Kidney (tissue), 14 donors: ENCODE results near the gene IL1RAPL1. TPM values are rescaled to one million over a fixed set of nuclear protein-coding genes. Genes with fewer than 3 reads are reported as not detected.

ENCODE experiments used
- DNase-seq, 5 donors: peaks; one replicate each; pipeline ENCODE4 v3.0.0-alpha.2; 2013 to 2020
- FAIRE-seq: peaks from 2 replicates; lab custom pipeline; 2012; peaks lifted over from hg19 to GRCh38; lab: Jason Lieb, UNC
- H3K27ac ChIP-seq, 2 donors: one replicate each; pipeline ENCODE4 v1.7.0; 2013; ENCODE audit warnings: low read depth in 2 of 2, low read length in 2 of 2, inconsistent platforms in 1 of 2
- H3K27me3 ChIP-seq: one replicate; pipeline ENCODE4 v1.7.1; 2013; ENCODE audit warnings: low read length, inconsistent platforms; ENCODE audit not compliant: control insufficient read depth, insufficient read depth
- H3K36me3 ChIP-seq, 3 donors: one replicate each; pipeline versions ENCODE4 v1.7.0 to v1.7.1; 2013; ENCODE audit warnings: low read length in 3 of 3, control low read depth in 1 of 3, inconsistent platforms in 1 of 3; ENCODE audit not compliant: insufficient read depth in 3 of 3, control insufficient read depth in 2 of 3
- H3K4me1 ChIP-seq, 3 donors: one replicate each; pipeline versions ENCODE4 v1.7.0 to v1.7.1; 2013; ENCODE audit warnings: low read length in 3 of 3, inconsistent platforms in 1 of 3, low read depth in 1 of 3; ENCODE audit not compliant: control insufficient read depth in 2 of 3, insufficient read depth in 2 of 3
- H3K4me3 ChIP-seq, 3 donors: one replicate each; pipeline versions ENCODE4 v1.7.0 to v1.8.1; 2013; ENCODE audit warnings: low read length in 3 of 3, control low read depth in 1 of 3, inconsistent platforms in 1 of 3
- H3K9ac ChIP-seq, 3 donors: one replicate each; pipeline versions ENCODE4 v1.7.0 to v1.7.1; 2013; ENCODE audit warnings: low read length in 3 of 3, control low read depth in 1 of 3, inconsistent platforms in 1 of 3
- H3K9me3 ChIP-seq, 3 donors: one replicate each; pipeline versions ENCODE4 v1.7.0 to v1.7.1; 2013; ENCODE audit warnings: low read length in 3 of 3, control low read depth in 1 of 3, inconsistent platforms in 1 of 3; ENCODE audit not compliant: control insufficient read depth in 2 of 3, insufficient read depth in 1 of 3
- intact Hi-C: fragments of 100-400 bp; cut with DNase I; formaldehyde crosslinking; loops from one replicate; pipeline ENCODE4 v1.11.1; 2022
- polyA plus RNA-seq: library from polyadenylated mRNA; stranded (reverse); fragments of 350-450 nt; fragmentation: Illumina TruSeq; extraction: RNeasy Lipid Tissue Mini Kit (QIAGEN cat#74804); gene quantifications from one replicate; pipeline ENCODE4 v1.2.3, GENCODE V29; 2014; ENCODE audit warnings: low read depth, low replicate concordance; ENCODE audit not compliant: insufficient read depth
- total RNA-seq: library from RNA; stranded (reverse); fragmentation: NEBNext Ultra II Directional; extraction: Animal tissue kit (Norgen Biotek cat#: 25700); gene quantifications from one replicate; pipeline ENCODE4 v1.2.1, GENCODE V29; 2021
- TF ChIP-seq, protein P1 (sequence below): IDR thresholded peaks from 3 replicates; pipeline ENCODE4 v1.5.1; 2012; ENCODE audit warnings: mild to moderate bottlenecking, moderate library complexity, borderline replicate concordance; ENCODE audit not compliant: insufficient read depth; ENCODE audit errors: extremely low read depth
- donor health status: control.
- donor health status: control.
- donor health status: control.
- donor health status: control.
- donor health status: control.
- donor health status: DM: yes; HTN: yes; CAD: no.
- donor health status: Normal renal cell carcinoma (clear cell type).

The IL1RAPL1 gene
- total and polyA plus RNA-seq, 2 donors from 2014 or later = 0.19 TPM; not detected in 1

GRCh38 chrX:29432534-29432933 is 845.3 kb downstream of the IL1RAPL1 start:
- Histone ChIP-seq H3K9me3 (no peaks in the 10 kb centered on the region), H3K4me3 (no peak overlapping the region), H3K9ac (no peak overlapping the region), H3K27me3 (no peaks in the 10 kb centered on the region), H3K4me1 (no peaks in the 10 kb centered on the region), H3K27ac (no peak overlapping the region), H3K36me3 (no peaks in the 10 kb centered on the region)
- intact Hi-C loops = no loop called here
- TF ChIP-seq, protein P1, sequence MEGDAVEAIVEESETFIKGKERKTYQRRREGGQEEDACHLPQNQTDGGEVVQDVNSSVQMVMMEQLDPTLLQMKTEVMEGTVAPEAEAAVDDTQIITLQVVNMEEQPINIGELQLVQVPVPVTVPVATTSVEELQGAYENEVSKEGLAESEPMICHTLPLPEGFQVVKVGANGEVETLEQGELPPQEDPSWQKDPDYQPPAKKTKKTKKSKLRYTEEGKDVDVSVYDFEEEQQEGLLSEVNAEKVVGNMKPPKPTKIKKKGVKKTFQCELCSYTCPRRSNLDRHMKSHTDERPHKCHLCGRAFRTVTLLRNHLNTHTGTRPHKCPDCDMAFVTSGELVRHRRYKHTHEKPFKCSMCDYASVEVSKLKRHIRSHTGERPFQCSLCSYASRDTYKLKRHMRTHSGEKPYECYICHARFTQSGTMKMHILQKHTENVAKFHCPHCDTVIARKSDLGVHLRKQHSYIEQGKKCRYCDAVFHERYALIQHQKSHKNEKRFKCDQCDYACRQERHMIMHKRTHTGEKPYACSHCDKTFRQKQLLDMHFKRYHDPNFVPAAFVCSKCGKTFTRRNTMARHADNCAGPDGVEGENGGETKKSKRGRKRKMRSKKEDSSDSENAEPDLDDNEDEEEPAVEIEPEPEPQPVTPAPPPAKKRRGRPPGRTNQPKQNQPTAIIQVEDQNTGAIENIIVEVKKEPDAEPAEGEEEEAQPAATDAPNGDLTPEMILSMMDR = no peak
- no peak for FAIRE-seq
- no peak for DNase-seq

DNA sequence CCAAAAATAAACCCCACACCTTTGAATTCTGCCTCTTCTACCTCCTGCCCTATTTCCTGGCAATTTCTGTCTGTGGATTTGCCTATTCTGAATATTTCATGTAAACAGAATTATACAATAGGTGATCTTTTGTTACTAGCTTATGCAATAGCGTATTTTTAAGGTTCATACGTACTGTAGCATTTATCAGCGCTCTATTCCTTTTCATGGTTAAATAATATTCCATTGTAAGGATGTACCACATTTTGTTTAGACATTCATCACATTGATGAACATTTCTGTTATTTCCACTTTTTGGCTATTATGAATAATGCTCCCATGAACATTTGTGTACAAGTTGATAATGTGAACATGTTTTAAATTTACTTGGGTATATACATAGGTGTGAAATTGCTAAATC is 847.7 kb downstream of the IL1RAPL1 start:
- FAIRE-seq = no peak
- no peak overlapping the region for H3K27ac ChIP-seq

DNA sequence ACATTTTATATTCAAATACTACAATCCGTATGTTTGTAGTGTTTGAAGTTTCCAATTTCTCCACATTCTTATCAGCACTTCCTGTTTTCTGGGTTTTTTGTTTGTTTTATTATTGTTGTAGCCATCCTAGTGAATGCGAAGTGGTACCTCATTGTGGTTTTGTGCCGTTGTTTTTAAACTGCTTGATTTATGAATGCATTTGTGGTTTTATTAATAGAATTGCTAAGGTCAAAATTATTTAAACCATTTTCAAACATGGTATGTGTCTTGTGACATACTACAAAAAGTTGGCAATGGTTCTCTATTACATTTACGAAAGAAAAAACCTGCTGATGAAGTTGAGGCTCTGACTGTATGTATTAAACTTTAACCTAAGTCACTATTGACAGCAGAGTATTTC is 848.1 kb downstream of the IL1RAPL1 start:
- Histone ChIP-seq H3K9me3 (no peaks in the 10 kb centered on the region), H3K4me3 (no peak overlapping the region), H3K9ac (no peak overlapping the region), H3K4me1 (no peaks in the 10 kb centered on the region), H3K27ac (no peak overlapping the region), H3K27me3 (no peaks in the 10 kb centered on the region), H3K36me3 (no peaks in the 10 kb centered on the region)
- no peak for DNase-seq
- intact Hi-C loops = no loop called here
- no peak for FAIRE-seq
- TF ChIP-seq, protein P1 = no peak

More for the DNA sequence above, 847.7 kb downstream of the IL1RAPL1 start:
- TF ChIP-seq, protein P1 = no peak
- Histone ChIP-seq H3K36me3 (no peaks in the 10 kb centered on the region), H3K27me3 (no peaks in the 10 kb centered on the region), H3K9ac (no peak overlapping the region), H3K4me3 (no peak overlapping the region), H3K4me1 (no peaks in the 10 kb centered on the region), H3K9me3 (no peaks in the 10 kb centered on the region)
- intact Hi-C loops = no loop called here
- no peak for DNase-seq

DNA sequence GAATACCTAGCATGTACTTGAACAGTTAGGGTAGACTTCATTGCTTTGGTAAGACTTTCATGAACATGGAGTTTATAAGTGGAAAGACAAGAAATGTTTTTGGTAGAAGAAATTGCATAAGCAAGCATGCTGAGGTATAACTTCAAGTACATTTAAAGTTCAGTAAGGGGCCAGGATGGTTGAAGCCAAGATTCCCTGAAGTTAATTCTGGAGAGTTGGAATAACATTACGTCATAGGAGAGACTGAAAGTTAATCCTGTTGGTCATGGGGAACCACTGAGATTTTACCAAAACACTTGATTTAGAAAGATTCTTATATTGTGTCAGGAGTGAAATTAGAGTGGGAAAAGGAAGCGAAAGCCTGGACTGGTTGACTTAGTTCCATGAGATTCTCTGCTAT is 860.6 kb downstream of the IL1RAPL1 start:
- Histone ChIP-seq H3K27ac (no peak overlapping the region), H3K9ac (no peak overlapping the region), H3K27me3 (no peaks in the 10 kb centered on the region), H3K9me3 (no peaks in the 10 kb centered on the region), H3K4me3 (no peak overlapping the region), H3K4me1 (no peaks in the 10 kb centered on the region), H3K36me3 (no peaks in the 10 kb centered on the region)
- DNase-seq (no peak), FAIRE-seq (no peak)
- TF ChIP-seq, protein P1 = no peak
- intact Hi-C loops = no loop called here
